SK-N-SH treated with all-trans-retinoic acid at 6 μM for 48 hours (cell line): ENCODE data around the gene CRLF2.

Experiments used
- ZFP3 ChIP-seq: fragments of 250-450 bp; sonication (Bioruptor Pico); IDR thresholded peaks from 2 replicates; pipeline ENCODE4 v1.5.0; 2020; ENCODE audit warnings: mild to moderate bottlenecking, moderate library complexity
- TF ChIP-seq, protein P1 (sequence below): fragments of 250-450 bp; sonication (Bioruptor Pico); IDR thresholded peaks from 2 replicates; pipeline ENCODE4 v1.8.0; 2020; ENCODE audit warnings: mild to moderate bottlenecking, moderate library complexity, borderline replicate concordance

DNA sequence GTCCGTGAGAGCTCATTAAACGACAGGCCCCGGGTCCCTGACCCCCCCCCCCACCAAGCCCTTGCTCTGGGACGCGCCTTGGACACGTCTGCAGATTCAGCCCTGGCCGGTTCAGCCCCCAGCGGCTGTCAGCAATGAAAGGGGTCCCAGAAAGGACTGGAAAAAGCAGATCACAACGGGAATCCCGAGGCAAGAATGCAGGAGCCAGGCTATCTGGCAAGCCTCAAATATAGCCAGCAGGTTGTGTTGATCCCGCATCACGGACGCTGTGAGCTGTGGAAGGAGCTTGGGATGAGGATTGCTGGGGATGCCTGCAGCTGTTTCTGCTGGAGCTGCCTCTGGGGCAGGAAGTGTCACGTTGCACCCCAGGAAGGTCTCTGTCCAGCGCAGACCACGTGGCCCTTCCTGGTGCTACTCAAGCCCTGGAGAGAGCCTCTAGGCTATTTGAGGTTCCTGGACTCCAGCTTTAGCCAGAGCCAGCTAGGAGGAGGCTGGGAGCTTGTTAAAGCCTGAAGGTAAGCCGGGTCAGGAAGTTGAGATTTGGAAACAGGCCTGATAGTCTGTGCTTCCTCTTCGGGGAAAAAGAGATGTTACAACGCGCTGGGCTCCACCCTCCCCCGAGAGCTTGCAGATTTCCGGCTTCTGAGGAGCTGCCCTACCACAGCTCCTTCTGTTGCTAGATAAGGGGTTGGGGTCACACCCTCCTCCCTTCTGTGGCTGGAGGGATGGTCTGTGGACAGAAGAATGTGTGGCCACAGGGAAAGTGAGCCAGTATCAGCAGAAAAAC is 36.8 kb upstream of the CRLF2 start:
- TF ChIP-seq, protein P1, sequence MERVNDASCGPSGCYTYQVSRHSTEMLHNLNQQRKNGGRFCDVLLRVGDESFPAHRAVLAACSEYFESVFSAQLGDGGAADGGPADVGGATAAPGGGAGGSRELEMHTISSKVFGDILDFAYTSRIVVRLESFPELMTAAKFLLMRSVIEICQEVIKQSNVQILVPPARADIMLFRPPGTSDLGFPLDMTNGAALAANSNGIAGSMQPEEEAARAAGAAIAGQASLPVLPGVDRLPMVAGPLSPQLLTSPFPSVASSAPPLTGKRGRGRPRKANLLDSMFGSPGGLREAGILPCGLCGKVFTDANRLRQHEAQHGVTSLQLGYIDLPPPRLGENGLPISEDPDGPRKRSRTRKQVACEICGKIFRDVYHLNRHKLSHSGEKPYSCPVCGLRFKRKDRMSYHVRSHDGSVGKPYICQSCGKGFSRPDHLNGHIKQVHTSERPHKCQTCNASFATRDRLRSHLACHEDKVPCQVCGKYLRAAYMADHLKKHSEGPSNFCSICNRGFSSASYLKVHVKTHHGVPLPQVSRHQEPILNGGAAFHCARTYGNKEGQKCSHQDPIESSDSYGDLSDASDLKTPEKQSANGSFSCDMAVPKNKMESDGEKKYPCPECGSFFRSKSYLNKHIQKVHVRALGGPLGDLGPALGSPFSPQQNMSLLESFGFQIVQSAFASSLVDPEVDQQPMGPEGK: no peak
- no peak for TF ChIP-seq ZFP3
